Astrocyte of the spinal cord (primary cell): ENCODE data around the gene AZU1.
"Not testable (repeated sequence)": the region's sequence is repeated elsewhere in the genome, so short reads cannot be mapped to it uniquely, and the experiment has no call there.

ENCODE experiments used
- DNase-seq: peaks from one replicate; pipeline ENCODE4 v3.0.0; 2011; ENCODE audit warnings: low read depth, low spot score
- H3K4me3 ChIP-seq: 2 replicates; pipeline ENCODE4 v1.5.1; 2011; ENCODE audit warnings: low read depth, mild to moderate bottlenecking, low read length, moderate library complexity
- in situ Hi-C: cut with HindIII; loops from 2 replicates; pipeline ENCODE4 v1.10.0; 2017; ENCODE audit warnings: low sequenced_read_pairs
- TF ChIP-seq, protein P1 (sequence below): IDR thresholded peaks from 2 replicates; pipeline ENCODE4 v1.5.1; 2012; ENCODE audit warnings: low read depth, mild to moderate bottlenecking, low read length, inconsistent platforms

The AZU1 gene

GRCh38 chr19:815079-815774, 12.4 kb upstream of the AZU1 start:
- no peak for DNase-seq
- no peak overlapping the region for H3K4me3 ChIP-seq
- TF ChIP-seq, protein P1, sequence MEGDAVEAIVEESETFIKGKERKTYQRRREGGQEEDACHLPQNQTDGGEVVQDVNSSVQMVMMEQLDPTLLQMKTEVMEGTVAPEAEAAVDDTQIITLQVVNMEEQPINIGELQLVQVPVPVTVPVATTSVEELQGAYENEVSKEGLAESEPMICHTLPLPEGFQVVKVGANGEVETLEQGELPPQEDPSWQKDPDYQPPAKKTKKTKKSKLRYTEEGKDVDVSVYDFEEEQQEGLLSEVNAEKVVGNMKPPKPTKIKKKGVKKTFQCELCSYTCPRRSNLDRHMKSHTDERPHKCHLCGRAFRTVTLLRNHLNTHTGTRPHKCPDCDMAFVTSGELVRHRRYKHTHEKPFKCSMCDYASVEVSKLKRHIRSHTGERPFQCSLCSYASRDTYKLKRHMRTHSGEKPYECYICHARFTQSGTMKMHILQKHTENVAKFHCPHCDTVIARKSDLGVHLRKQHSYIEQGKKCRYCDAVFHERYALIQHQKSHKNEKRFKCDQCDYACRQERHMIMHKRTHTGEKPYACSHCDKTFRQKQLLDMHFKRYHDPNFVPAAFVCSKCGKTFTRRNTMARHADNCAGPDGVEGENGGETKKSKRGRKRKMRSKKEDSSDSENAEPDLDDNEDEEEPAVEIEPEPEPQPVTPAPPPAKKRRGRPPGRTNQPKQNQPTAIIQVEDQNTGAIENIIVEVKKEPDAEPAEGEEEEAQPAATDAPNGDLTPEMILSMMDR, result no peak
- in situ Hi-C loops, result no loop called here

- no peak for DNase-seq
- H3K4me3 ChIP-seq, result no peak overlapping the region
- in situ Hi-C loops, result no loop called here
- TF ChIP-seq, protein P1, result no peak
Measured at GRCh38 chr19:815775-816499, 11.7 kb upstream of the AZU1 start.

DNA sequence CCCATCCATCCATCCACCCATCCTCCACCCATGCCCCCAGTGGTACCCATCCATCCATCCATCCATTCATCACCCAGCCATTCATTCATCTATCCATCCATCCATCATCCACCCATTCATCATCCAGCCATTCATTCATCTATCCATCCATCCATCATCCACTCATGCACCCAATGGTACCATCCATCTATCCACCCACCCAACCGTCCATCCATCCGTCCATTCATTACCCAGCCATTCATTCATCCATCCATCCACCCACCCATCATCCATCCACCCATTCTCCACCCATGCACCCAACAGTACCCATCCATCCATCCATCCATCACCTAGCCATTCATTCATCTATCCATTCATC, 11.2 kb upstream of the AZU1 start:
- TF ChIP-seq, protein P1, result no peak
- DNase-seq, result no peak
- H3K4me3 ChIP-seq, result no peak overlapping the region
- in situ Hi-C loops, result no loop called here

DNA sequence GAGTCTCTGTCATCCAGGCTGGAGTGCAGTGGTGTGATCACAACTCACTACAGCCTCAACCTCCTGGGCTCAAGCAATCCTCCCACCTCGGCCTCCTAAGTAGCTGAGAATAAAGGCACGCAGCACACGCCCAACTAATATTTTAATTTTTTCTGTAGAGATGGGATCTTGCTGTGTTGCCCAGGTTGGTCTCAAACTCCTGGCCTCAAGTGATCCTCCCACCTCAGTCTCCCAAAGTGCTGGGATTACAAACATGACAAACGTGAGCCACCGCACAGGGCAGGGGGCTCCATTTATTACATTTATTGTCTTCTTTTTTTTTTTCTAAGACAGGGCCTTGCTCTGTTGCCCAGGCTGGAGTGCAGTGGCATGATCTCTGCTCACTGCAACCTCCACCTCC, 7.4 kb upstream of the AZU1 start:
- in situ Hi-C loops, DNase-seq: not testable (repeated sequence)

DNA sequence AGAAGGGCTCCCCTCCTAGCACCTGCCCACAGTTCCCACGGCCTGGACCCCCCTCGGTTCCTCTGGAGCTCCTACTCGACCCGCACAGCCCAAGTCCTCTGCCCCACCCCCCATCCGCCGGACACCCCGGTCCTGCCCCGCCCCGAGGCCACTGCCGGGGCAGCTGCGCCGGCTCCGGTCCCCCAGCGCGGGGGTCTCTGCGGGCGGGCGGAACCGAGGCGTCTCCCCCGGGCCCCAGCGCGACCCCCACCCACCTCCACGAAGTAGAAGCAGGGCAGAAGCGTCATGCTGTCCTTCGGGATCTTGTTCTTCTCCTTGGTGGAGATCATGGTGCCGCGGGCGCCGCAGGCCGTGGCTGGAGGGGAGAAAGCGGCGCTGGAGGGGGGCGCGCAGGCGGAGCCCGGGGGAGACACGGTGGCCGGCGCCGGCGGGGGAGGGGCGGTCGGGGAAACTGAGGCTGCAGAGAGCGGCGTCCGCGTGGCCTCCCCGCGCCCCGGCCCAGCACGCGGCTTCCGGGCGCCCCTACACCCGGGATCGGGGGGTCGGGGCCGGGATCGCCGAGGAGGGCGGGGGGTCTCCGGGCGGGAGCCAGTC, 6.3 kb upstream of the AZU1 start:
- TF ChIP-seq, protein P1, result no peak
- peak overlapping the region; percentile 17 for H3K4me3 ChIP-seq
- in situ Hi-C loops, result no loop called here
- no peak for DNase-seq

More for the DNA sequence above, 7.4 kb upstream of the AZU1 start:
- H3K4me3 ChIP-seq, result not testable (repeated sequence)

DNA sequence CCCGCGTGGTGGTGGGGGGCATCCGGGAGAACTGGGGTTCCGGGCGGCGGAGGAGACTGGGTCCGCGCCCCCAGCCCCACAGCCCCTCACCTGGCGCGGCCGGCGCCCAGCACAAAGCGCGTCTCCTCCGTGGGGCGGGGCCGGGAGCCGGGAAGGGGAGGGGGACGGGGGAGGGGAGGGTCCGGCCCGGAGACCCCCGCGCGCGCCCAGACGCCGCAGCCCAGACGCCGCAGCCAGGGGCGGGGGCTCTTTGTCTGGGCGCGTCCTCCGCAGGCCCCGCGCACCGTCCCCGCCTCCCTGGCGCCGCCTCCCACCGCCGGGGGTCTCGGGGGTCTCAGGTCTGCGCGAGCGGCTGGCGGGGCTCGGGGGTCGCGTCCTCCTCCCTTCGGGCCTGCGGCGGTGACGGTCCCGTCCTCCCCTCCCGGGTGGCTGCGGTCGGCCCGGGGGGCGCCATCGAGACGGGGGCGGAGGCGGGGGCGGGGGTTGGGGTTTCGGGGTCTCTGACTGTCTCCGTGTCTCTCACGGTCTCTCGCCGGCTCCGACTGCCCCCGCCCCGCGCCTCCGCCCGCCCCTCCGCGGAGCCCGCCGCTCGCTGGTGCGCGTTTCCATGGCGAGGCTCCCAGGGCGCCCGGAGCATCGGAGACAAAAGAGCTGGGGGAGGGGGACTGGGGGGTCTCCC, 5.7 kb upstream of the AZU1 start, which contains the start of gene PLPPR3:
Gene PLPPR3, minus strand, starts transcription at position 131 of the 679 bp plus-strand sequence. CDS start 396 bp downstream, outside the sequence.
- TF ChIP-seq, protein P1, result no peak
- peak within 1 kb of the TSS; percentile 17 for H3K4me3 ChIP-seq
- DNase-seq, result no peak
- in situ Hi-C loops, result no loop called here
